ENCODE measurements around the gene TOMM40.

DNA sequence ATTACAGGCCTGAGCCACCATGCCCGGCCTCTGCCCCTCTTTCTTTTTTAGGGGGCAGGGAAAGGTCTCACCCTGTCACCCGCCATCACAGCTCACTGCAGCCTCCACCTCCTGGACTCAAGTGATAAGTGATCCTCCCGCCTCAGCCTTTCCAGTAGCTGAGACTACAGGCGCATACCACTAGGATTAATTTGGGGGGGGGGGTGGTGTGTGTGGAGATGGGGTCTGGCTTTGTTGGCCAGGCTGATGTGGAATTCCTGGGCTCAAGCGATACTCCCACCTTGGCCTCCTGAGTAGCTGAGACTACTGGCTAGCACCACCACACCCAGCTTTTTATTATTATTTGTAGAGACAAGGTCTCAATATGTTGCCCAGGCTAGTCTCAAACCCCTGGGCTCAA, 18.7 kb downstream of the TOMM40 start:
- TF ChIP-seq POLR2A (IDR thresholded peaks at IDR 0.05; ENCODE audit: low read depth, low read length) (no peak), TAF1 (IDR thresholded peaks at IDR 0.05; ENCODE audit: low read depth, low read length) (no peak), POLR2AphosphoS5 (IDR thresholded peaks at IDR 0.05; ENCODE audit: low read depth, low read length) (no peak), POU2F2 (IDR thresholded peaks at IDR 0.05; ENCODE audit: low read depth, low read length) (no peak), PAX5 (IDR thresholded peaks at IDR 0.05; ENCODE audit: insufficient read depth, low read length, severe bottlenecking) (no peak), SPI1 (IDR thresholded peaks at IDR 0.05; ENCODE audit: low read depth, low read length) (no peak)

All from GM12891 (cell line).